Nephron (organoid): ENCODE data around the gene DEPDC5.

Experiments
- H3K27ac Mint-ChIP-seq, 3 experiments: 2 replicates each; pipeline ENCODE4 v1.8.0; 2020; ENCODE audit warnings: mixed read lengths in 3 of 3, mild to moderate bottlenecking in 2 of 3, moderate library complexity in 1 of 3
- H3K27me3 Mint-ChIP-seq: 2 replicates; pipeline ENCODE4 v1.8.0; 2021; ENCODE audit warnings: low read depth, mild to moderate bottlenecking, moderate library complexity, mixed read lengths
- H3K36me3 Mint-ChIP-seq: 2 replicates; pipeline ENCODE4 v1.8.0; 2020; ENCODE audit warnings: low read depth, mixed read lengths
- H3K4me1 Mint-ChIP-seq: 2 replicates; pipeline ENCODE4 v1.8.0; 2020; ENCODE audit warnings: mixed read lengths
- H3K4me3 Mint-ChIP-seq, 3 experiments: 2 replicates each; pipeline ENCODE4 v1.8.0; 2020; ENCODE audit warnings: mild to moderate bottlenecking in 3 of 3, mixed read lengths in 3 of 3, moderate library complexity in 2 of 3
- H3K9me3 Mint-ChIP-seq: 2 replicates; pipeline ENCODE4 v1.8.0; 2020; ENCODE audit warnings: mixed read lengths
- CTCF ChIP-seq, 3 experiments: fragments of 200-600 bp; sonication (generic); IDR thresholded peaks; one replicate each; pipeline ENCODE4 v1.5.0; 2021; ENCODE audit warnings: antibody characterized with exemption in 3 of 3; ENCODE audit not compliant: unreplicated experiment in 3 of 3

Gene DEPDC5

GRCh38 chr22:31838917-31839316 is 85.1 kb downstream of the DEPDC5 start:
- Mint-ChIP-seq H3K36me3 (peaks cover 48% of the 10 kb centered on the region), H3K9me3 (no peaks in the 10 kb centered on the region), H3K27ac (no peak overlapping the region), H3K4me1 (no peaks in the 10 kb centered on the region), H3K4me3 (no peak overlapping the region), H3K27me3 (no peaks in the 10 kb centered on the region)
- no peak for TF ChIP-seq CTCF (IDR thresholded peaks at IDR 0.05; ENCODE audit: unreplicated experiment in 3 of 3)

- peaks cover 51% of the 10 kb centered on the region for H3K36me3 Mint-ChIP-seq
- no peaks in the 10 kb centered on the region for H3K27me3 Mint-ChIP-seq
- no peaks in the 10 kb centered on the region for H3K4me1 Mint-ChIP-seq
- no peak overlapping the region for H3K4me3 Mint-ChIP-seq
- H3K9me3 Mint-ChIP-seq, result no peaks in the 10 kb centered on the region
- H3K27ac Mint-ChIP-seq, result no peak overlapping the region
- no peak for TF ChIP-seq CTCF (IDR thresholded peaks at IDR 0.05; ENCODE audit: unreplicated experiment in 3 of 3)
Observed at GRCh38 chr22:31839986-31840385, 86.2 kb downstream of the DEPDC5 start.

GRCh38 chr22:31840585-31840984 is 86.8 kb downstream of the DEPDC5 start:
- Mint-ChIP-seq H3K27ac (no peak overlapping the region), H3K4me1 (no peaks in the 10 kb centered on the region), H3K4me3 (no peak overlapping the region), H3K36me3 (peaks cover 57% of the 10 kb centered on the region), H3K9me3 (no peaks in the 10 kb centered on the region), H3K27me3 (no peaks in the 10 kb centered on the region)
- TF ChIP-seq CTCF (IDR thresholded peaks at IDR 0.05; ENCODE audit: unreplicated experiment in 3 of 3), result no peak

GRCh38 chr22:31841078-31841827 is 87.4 kb downstream of the DEPDC5 start:
- no peak for TF ChIP-seq CTCF (IDR thresholded peaks at IDR 0.05; ENCODE audit: unreplicated experiment in 3 of 3)
- no peak overlapping the region for H3K4me3 Mint-ChIP-seq
- H3K9me3 Mint-ChIP-seq, result no peaks in the 10 kb centered on the region
- H3K27ac Mint-ChIP-seq, result peak overlapping the region in 2 of 3 experiments; percentile 6 to 30
- H3K4me1 Mint-ChIP-seq, result no peaks in the 10 kb centered on the region
- no peaks in the 10 kb centered on the region for H3K27me3 Mint-ChIP-seq
- peaks cover 64% of the 10 kb centered on the region for H3K36me3 Mint-ChIP-seq

GRCh38 chr22:31843526-31843925 is 89.7 kb downstream of the DEPDC5 start:
- no peak for TF ChIP-seq CTCF (IDR thresholded peaks at IDR 0.05; ENCODE audit: unreplicated experiment in 3 of 3)
- Mint-ChIP-seq H3K4me1 (no peaks in the 10 kb centered on the region), H3K4me3 (no peak overlapping the region), H3K9me3 (no peaks in the 10 kb centered on the region), H3K36me3 (peaks cover 75% of the 10 kb centered on the region), H3K27me3 (no peaks in the 10 kb centered on the region), H3K27ac (peak overlapping the region in 1 of 3 experiments; percentile 17)

GRCh38 chr22:31844941-31845340 is 91.1 kb downstream of the DEPDC5 start:
- Mint-ChIP-seq H3K4me3 (no peak overlapping the region), H3K36me3 (peaks cover 77% of the 10 kb centered on the region), H3K27ac (no peak overlapping the region), H3K27me3 (no peaks in the 10 kb centered on the region), H3K9me3 (no peaks in the 10 kb centered on the region), H3K4me1 (no peaks in the 10 kb centered on the region)
- no peak for TF ChIP-seq CTCF (IDR thresholded peaks at IDR 0.05; ENCODE audit: unreplicated experiment in 3 of 3)
